HG03159 (cell line): ENCODE measurements around the gene CYP27C1.
"Not testable (repeated sequence)": the region's sequence is repeated elsewhere in the genome, so short reads cannot be mapped to it uniquely, and the experiment has no call there.

Experiments
- ATAC-seq: cut with Tn5 transposase; IDR thresholded peaks from one replicate; pipeline ENCODE4 v1.9.1; 2021; ENCODE audit warnings: mild to moderate bottlenecking, moderate library complexity; ENCODE audit not compliant: unreplicated experiment

The CYP27C1 gene

GRCh38 chr2:127173057-127173456, 47.0 kb downstream of the CYP27C1 start:
- ATAC-seq: no peak

- ATAC-seq: no peak
Measured at GRCh38 chr2:127172306-127172705, 47.8 kb downstream of the CYP27C1 start.

GRCh38 chr2:127170452-127171197, 49.5 kb downstream of the CYP27C1 start:
- ATAC-seq: no peak

- ATAC-seq: no peak
Measured at GRCh38 chr2:127170021-127170420, 50.1 kb downstream of the CYP27C1 start.

GRCh38 chr2:127169066-127169660, 50.9 kb downstream of the CYP27C1 start:
- no peak for ATAC-seq

GRCh38 chr2:127166231-127166860, 53.8 kb downstream of the CYP27C1 start:
- no peak for ATAC-seq

GRCh38 chr2:127165539-127165935, 54.6 kb downstream of the CYP27C1 start:
- no peak for ATAC-seq

GRCh38 chr2:127164761-127165538, 55.1 kb downstream of the CYP27C1 start:
- no peak for ATAC-seq

- ATAC-seq: no peak
Measured at GRCh38 chr2:127163921-127164320, 56.2 kb downstream of the CYP27C1 start.

- not testable (repeated sequence) for ATAC-seq
Measured at GRCh38 chr2:127163090-127163406, 57.1 kb downstream of the CYP27C1 start.

GRCh38 chr2:127162261-127163089, 57.6 kb downstream of the CYP27C1 start:
- ATAC-seq: no peak

GRCh38 chr2:127161176-127162136, 58.6 kb downstream of the CYP27C1 start:
- ATAC-seq: no peak

- ATAC-seq: no peak
Measured at GRCh38 chr2:127160676-127161075, 59.4 kb downstream of the CYP27C1 start.

- no peak for ATAC-seq
Measured at GRCh38 chr2:127159543-127159942, 60.6 kb downstream of the CYP27C1 start.

GRCh38 chr2:127158614-127159290, 61.3 kb downstream of the CYP27C1 start:
- peak; percentile 59 for ATAC-seq

GRCh38 chr2:127157651-127158485, 62.2 kb downstream of the CYP27C1 start:
- no peak for ATAC-seq

GRCh38 chr2:127157114-127157513, 63.0 kb downstream of the CYP27C1 start:
- no peak for ATAC-seq

- ATAC-seq: no peak
Measured at GRCh38 chr2:127155947-127156346, 64.2 kb downstream of the CYP27C1 start.
